Activated T-helper 1 cell treated with anti-CD3 and anti-CD28 coated beads, Interleukin-12 subunit alpha, Interleukin-12 subunit beta, Interleukin-2, Interleukin-4 antibody, amounts not matched to agents 30 ng/mL and 10 ng/mL and 1 ng/mL, durations not matched to agents 14 hours and 24 hours and 36 hours (primary cell): ENCODE data around the gene TRPM3. TPM values are rescaled to one million over a fixed set of nuclear protein-coding genes. Genes with fewer than 3 reads are reported as not detected.

Experiments
- DNase-seq: peaks from one replicate; pipeline ENCODE4 v3.0.0; 2021; ENCODE audit warnings: low spot score
- H3K27ac Mint-ChIP-seq: one replicate; pipeline ENCODE4 v1.8.0; 2021; ENCODE audit warnings: mild to moderate bottlenecking, mixed read lengths
- H3K27me3 Mint-ChIP-seq: one replicate; pipeline ENCODE4 v1.8.0; 2022; ENCODE audit warnings: mild to moderate bottlenecking, moderate library complexity, mixed read lengths; ENCODE audit not compliant: insufficient read depth
- H3K36me3 Mint-ChIP-seq: one replicate; pipeline ENCODE4 v1.8.0; 2021; ENCODE audit warnings: low read depth, mixed read lengths
- H3K4me1 Mint-ChIP-seq: one replicate; pipeline ENCODE4 v1.8.0; 2021; ENCODE audit warnings: low read depth, mixed read lengths
- H3K4me3 Mint-ChIP-seq: one replicate; pipeline ENCODE4 v1.8.0; 2021; ENCODE audit warnings: mild to moderate bottlenecking, moderate library complexity, mixed read lengths
- H3K9me3 Mint-ChIP-seq: one replicate; pipeline ENCODE4 v1.8.0; 2021; ENCODE audit warnings: mixed read lengths
- intact Hi-C: fragments of 100-400 bp; cut with micrococcal nuclease; formaldehyde crosslinking; loops from one replicate; pipeline ENCODE4 v1.15.1; 2024
- total RNA-seq: library from RNA; stranded (reverse); gene quantifications from 2 replicates; pipeline ENCODE4 v1.2.3, GENCODE V29; 2022

Gene TRPM3
- total RNA-seq, 1 donor from 2014 or later, result not detected

DNA sequence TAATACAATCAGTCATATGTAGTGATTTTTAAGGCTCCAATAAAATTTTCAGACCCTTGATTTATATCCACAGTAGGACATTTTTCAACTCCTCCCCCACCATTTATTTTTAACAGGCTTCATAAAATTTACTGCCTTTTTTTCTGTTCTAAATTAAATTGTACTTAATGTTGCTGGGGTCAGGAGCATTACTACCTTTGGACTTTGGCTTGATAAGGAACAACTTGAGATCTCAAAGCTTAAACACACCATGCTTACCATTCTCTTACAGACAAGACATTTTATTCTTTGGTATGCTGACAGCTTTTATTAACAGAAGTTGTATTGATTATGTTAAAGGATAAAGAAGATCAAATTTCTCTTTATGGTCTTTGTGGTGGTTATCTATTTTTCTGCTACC lies 30.5 kb downstream of the TRPM3 start:
- Mint-ChIP-seq H3K4me3 (no peak overlapping the region), H3K36me3 (no peaks in the 10 kb centered on the region), H3K27me3 (no peaks in the 10 kb centered on the region), H3K4me1 (no peaks in the 10 kb centered on the region), H3K27ac (no peak overlapping the region), H3K9me3 (no peaks in the 10 kb centered on the region)
- no peak for DNase-seq
- intact Hi-C loops, result no loop called here

DNA sequence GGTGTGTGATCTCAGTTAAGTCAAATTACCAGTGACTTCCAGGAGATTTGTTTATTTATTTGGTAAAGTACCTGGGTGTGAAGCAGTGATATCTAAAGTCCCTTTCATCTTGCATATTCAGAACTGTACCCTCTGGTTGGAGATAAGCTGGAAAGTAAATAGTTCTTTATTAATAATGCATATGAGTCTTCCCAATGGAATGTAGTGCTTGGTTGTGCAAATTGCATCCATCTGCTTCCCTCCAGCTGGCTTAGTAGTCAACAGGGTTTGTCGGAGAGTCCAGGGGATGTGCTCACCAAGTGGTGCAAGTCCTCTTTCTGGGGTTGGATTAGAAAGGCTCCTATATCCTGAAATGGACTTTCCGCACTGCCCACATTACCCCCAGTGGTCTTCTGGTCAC lies 42.0 kb downstream of the TRPM3 start:
- H3K9me3 Mint-ChIP-seq, result no peaks in the 10 kb centered on the region
- H3K4me3 Mint-ChIP-seq, result no peak overlapping the region
- intact Hi-C loops, result no loop called here
- H3K36me3 Mint-ChIP-seq, result no peaks in the 10 kb centered on the region
- no peak for DNase-seq
- no peaks in the 10 kb centered on the region for H3K27me3 Mint-ChIP-seq
- no peaks in the 10 kb centered on the region for H3K4me1 Mint-ChIP-seq
- H3K27ac Mint-ChIP-seq, result no peak overlapping the region

DNA sequence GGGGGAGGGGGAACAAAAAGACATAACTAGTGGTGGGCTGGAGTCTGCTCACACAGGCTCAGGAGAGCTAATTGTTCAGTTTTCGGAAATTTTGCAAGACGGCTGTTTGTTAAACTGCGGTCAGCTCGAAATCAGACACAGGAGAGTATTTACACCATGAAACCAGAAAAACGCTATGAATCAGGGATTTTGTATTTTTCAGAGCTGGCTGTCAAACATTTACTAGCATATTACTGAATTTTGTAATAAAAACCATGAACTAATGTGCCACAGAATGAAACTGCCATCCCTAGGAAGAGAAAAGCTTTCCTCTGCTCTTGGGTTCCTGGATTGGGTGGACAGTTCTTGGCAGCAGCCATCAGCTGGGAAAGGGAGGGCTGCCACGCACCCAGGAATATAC lies 45.3 kb downstream of the TRPM3 start:
- no peak for DNase-seq
- intact Hi-C loops, result no loop called here
- Mint-ChIP-seq H3K27me3 (no peaks in the 10 kb centered on the region), H3K4me3 (no peak overlapping the region), H3K27ac (no peak overlapping the region), H3K36me3 (no peaks in the 10 kb centered on the region), H3K4me1 (no peaks in the 10 kb centered on the region), H3K9me3 (no peaks in the 10 kb centered on the region)

DNA sequence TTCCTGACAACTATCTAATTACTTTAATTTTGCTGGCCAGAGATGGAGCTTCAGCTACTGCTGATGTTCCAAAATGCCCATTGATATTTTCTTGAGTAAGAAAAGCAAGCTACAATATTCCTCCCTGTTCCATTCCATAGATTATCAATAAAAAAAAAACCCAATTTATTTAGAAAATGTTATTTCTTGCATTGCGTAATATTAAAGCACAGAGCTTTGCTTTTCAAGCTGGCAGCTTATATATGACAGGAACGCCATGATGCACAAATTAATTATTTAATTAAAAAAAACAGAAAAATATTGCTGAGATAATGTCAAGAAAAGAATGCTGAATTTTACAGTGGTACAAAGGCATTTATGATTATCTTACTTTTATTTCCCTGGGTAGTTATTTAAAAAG lies 47.9 kb downstream of the TRPM3 start:
- H3K9me3 Mint-ChIP-seq, result no peaks in the 10 kb centered on the region
- no peaks in the 10 kb centered on the region for H3K36me3 Mint-ChIP-seq
- H3K27ac Mint-ChIP-seq, result no peak overlapping the region
- H3K4me1 Mint-ChIP-seq, result no peaks in the 10 kb centered on the region
- no peaks in the 10 kb centered on the region for H3K27me3 Mint-ChIP-seq
- no peak for DNase-seq
- intact Hi-C loops, result no loop called here
- H3K4me3 Mint-ChIP-seq, result no peak overlapping the region

DNA sequence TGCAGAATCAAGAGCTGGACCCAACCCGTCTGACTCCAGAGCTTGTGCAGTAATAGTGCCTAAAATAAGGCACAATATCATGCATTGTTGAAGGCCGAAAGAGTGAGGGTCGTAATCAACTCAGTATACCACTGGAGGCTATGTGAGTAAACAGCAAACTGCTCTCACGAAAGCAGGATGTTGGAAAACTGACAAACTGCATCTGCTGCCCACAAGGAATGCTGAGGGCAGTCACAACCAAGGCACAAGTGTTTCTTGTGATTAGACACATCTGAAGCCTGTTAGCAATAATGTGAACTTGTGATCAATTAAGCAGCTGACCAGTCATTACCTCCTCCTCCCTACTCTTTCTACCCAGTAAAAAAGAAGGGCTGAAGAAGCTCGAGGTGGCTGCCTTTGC lies 48.8 kb downstream of the TRPM3 start:
- no peaks in the 10 kb centered on the region for H3K27me3 Mint-ChIP-seq
- H3K9me3 Mint-ChIP-seq, result no peaks in the 10 kb centered on the region
- no peak for DNase-seq
- no peak overlapping the region for H3K4me3 Mint-ChIP-seq
- H3K36me3 Mint-ChIP-seq, result no peaks in the 10 kb centered on the region
- H3K27ac Mint-ChIP-seq, result no peak overlapping the region
- H3K4me1 Mint-ChIP-seq, result no peaks in the 10 kb centered on the region
- intact Hi-C loops, result no loop called here

DNA sequence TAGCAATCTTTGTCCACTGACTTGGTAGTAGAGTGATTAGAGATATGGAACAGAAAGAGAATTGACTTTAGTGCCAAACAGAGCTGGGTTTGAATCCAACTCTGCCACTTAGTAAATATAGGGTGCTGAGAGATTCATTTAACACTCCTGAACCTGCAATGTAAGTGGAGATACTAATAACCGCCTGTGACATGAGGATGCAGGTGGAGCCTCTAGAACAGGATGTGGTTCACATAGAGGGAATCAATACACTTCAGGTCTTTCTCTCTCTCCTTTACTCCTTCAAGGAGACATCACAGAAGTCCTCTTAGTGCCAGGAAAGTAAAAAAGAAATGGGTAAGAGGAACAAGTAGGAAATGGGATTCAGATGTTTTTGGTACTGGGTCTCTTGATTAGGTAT lies 49.8 kb downstream of the TRPM3 start:
- H3K9me3 Mint-ChIP-seq, result no peaks in the 10 kb centered on the region
- intact Hi-C loops, result no loop called here
- no peaks in the 10 kb centered on the region for H3K27me3 Mint-ChIP-seq
- DNase-seq, result no peak
- no peak overlapping the region for H3K27ac Mint-ChIP-seq
- H3K4me3 Mint-ChIP-seq, result no peak overlapping the region
- H3K36me3 Mint-ChIP-seq, result no peaks in the 10 kb centered on the region
- no peaks in the 10 kb centered on the region for H3K4me1 Mint-ChIP-seq

DNA sequence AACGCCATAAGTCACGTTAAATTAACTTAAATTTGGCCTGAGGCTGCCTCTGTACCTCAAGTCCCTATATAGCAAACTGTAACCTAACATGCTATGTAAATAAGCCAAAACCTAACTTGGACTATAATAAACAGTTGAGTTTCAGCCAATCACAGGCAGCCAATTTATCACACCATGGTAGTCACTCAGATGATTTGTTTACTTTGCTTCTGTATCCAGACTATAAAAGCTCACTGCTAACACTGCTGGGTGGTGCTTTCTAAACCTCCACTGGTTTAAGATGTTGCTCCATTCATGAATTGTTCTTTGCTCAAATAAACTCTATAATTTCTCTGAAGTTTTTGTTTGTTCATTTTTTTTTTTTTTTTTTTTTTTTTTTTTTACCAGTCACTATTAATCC lies 62.8 kb downstream of the TRPM3 start:
- no peaks in the 10 kb centered on the region for H3K27me3 Mint-ChIP-seq
- intact Hi-C loops, result no loop called here
- H3K9me3 Mint-ChIP-seq, result no peaks in the 10 kb centered on the region
- no peak for DNase-seq
- H3K27ac Mint-ChIP-seq, result no peak overlapping the region
- H3K4me1 Mint-ChIP-seq, result no peaks in the 10 kb centered on the region
- no peaks in the 10 kb centered on the region for H3K36me3 Mint-ChIP-seq
- no peak overlapping the region for H3K4me3 Mint-ChIP-seq

DNA sequence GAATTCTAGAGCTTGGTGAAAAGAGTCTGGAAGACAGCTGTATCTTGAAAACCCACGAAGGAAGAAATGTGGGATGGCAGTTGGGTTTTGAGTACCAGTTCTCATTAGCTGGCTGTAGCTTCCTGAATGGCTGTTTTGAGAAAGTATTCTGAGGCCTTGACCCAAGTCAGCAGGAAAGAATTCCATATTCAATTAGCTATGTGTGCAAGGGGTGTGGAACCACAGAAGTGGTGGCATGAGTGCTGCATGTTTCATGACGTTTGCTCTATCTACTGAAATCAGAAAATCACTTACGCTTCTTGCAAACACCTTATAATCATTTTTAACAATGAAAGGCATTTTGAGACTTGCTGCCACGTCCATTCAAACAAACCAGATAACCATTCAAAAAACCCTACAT lies 69.1 kb downstream of the TRPM3 start:
- DNase-seq, result no peak
- H3K27ac Mint-ChIP-seq, result no peak overlapping the region
- H3K9me3 Mint-ChIP-seq, result no peaks in the 10 kb centered on the region
- no peak overlapping the region for H3K4me3 Mint-ChIP-seq
- intact Hi-C loops, result no loop called here
- no peaks in the 10 kb centered on the region for H3K36me3 Mint-ChIP-seq
- no peaks in the 10 kb centered on the region for H3K27me3 Mint-ChIP-seq
- H3K4me1 Mint-ChIP-seq, result no peaks in the 10 kb centered on the region

DNA sequence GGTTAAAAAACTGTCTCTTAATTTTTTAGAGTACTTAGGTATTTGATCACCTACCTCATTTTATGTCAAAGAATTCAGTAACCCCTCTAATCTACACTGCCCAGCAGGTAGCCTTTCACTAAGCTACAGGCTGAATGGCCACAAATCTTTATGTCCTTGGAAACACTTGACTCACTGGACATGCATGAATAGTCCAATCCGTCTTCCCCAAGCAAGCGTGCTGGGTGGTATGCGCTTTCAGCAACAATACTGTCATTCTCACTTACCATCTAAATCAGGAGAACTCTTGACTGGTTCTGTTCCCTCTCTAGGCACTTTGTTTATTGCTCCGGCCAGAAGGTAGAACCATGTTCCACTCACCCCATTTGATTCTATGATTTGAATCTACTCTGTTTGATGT lies 73.1 kb downstream of the TRPM3 start:
- Mint-ChIP-seq H3K27me3 (no peaks in the 10 kb centered on the region), H3K27ac (no peak overlapping the region), H3K4me3 (no peak overlapping the region), H3K36me3 (no peaks in the 10 kb centered on the region), H3K4me1 (no peaks in the 10 kb centered on the region), H3K9me3 (no peaks in the 10 kb centered on the region)
- intact Hi-C loops, result no loop called here
- DNase-seq, result no peak

DNA sequence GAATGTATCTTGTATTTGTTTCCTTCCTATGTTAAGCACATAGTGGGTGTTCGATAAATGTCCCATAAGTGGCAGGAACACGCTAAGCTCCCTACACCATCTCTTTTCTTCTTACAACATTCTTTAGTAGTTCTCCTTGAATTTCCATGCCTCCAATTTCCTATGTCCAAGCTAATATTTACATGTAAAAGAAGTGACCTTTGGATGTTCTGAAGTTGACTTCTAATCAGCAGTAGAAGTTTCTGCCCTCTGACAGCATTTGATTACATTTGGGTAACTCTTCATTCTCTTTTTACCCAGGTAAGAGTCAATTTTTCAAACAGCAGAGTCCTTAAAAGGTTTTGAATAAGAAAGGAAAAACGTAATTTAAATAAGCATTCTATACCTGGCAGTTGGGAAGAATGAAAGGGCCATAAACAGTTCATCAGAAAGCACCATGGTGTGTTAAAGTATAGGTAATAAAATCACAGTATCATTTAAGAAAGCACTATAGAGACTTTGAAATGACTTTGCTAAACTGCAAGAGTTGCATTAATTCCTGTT lies 78.9 kb downstream of the TRPM3 start:
- H3K4me1 Mint-ChIP-seq, result no peaks in the 10 kb centered on the region
- no peak overlapping the region for H3K4me3 Mint-ChIP-seq
- no peaks in the 10 kb centered on the region for H3K9me3 Mint-ChIP-seq
- no peaks in the 10 kb centered on the region for H3K27me3 Mint-ChIP-seq
- no peak for DNase-seq
- H3K36me3 Mint-ChIP-seq, result no peaks in the 10 kb centered on the region
- intact Hi-C loops, result no loop called here
- H3K27ac Mint-ChIP-seq, result no peak overlapping the region

DNA sequence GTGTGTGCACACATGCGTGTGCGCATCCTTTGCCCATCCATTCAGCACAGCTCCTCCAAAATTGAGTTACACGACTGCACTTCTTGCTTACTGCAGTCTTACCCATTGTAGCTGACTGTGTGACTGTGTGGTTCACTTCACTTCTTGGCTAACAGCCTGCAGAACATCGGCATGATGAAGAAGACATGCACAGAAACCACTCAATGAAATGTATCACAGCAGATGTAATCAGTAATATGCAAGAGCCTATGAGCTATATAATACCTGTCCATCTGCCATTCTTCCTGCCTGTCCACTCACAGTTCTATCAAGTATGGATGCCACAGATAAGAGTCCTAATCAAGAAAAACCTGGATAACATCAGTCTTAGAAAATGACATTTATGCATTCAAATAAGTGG lies 83.9 kb downstream of the TRPM3 start:
- Mint-ChIP-seq H3K9me3 (no peaks in the 10 kb centered on the region), H3K4me1 (no peaks in the 10 kb centered on the region), H3K27me3 (no peaks in the 10 kb centered on the region), H3K36me3 (no peaks in the 10 kb centered on the region), H3K4me3 (no peak overlapping the region), H3K27ac (no peak overlapping the region)
- intact Hi-C loops, result no loop called here
- no peak for DNase-seq

DNA sequence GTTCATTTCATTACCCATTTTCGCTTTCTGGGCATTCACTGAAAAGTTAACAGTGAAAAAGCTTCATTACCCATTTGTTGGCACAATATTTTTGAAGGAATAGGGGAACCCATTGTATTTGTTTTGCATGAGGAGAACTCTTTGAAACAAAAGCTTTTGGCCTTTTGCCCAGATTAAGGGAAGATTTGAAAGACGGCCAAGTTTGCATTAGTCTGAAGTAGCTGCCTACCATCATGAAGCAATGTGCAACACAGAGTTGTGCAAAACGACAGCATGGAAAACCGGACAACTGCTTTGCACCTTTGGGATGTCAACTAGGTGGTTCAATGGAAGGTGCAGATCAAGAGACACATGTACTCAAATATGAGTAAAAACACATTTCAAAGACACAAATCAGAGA lies 84.9 kb downstream of the TRPM3 start:
- H3K4me3 Mint-ChIP-seq, result no peak overlapping the region
- no peaks in the 10 kb centered on the region for H3K27me3 Mint-ChIP-seq
- intact Hi-C loops, result no loop called here
- H3K4me1 Mint-ChIP-seq, result no peaks in the 10 kb centered on the region
- no peaks in the 10 kb centered on the region for H3K9me3 Mint-ChIP-seq
- no peaks in the 10 kb centered on the region for H3K36me3 Mint-ChIP-seq
- H3K27ac Mint-ChIP-seq, result no peak overlapping the region
- no peak for DNase-seq

DNA sequence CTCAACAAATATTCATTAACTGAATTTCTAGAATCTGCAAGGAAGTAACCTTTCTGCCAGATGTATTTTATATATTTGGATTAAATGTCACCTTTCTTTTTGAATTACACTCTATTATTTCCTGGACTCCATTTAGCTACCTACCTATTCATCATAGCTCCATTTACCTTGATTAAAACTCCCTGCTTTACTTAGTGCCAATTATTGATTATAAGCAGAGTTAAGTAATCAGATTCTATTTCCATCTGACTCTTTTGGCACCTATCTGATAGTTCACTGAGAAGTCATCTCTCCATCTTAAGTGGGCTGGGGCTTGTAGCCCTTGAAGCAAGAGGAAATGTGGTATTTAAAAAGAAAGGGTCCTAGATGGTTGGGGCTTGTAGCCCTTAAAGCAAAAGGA lies 88.6 kb downstream of the TRPM3 start:
- Mint-ChIP-seq H3K9me3 (no peaks in the 10 kb centered on the region), H3K36me3 (no peaks in the 10 kb centered on the region), H3K4me1 (no peaks in the 10 kb centered on the region), H3K27ac (no peak overlapping the region), H3K27me3 (no peaks in the 10 kb centered on the region), H3K4me3 (no peak overlapping the region)
- DNase-seq, result no peak
- intact Hi-C loops, result no loop called here

DNA sequence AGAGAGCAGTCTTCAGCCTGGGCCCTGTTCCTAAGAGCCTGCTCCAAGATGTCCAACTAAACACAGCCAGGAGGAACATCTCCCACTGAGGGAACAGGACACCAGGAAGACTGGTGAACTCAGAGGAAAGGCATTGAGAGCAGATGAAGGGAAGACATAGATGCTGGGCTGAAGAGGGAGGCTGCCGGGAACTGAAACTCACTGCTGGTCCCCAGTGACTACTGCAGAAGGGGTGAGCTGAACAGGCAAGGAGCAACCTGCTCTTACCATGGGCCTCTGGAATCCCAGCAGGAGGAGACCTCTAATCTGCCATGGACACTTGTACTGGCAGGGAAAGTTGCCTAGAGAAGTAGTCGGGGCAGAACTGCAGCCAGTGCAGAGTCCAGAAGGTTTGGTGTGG lies 95.7 kb downstream of the TRPM3 start:
- intact Hi-C loops, result no loop called here
- H3K36me3 Mint-ChIP-seq, result no peaks in the 10 kb centered on the region
- H3K27ac Mint-ChIP-seq, result no peak overlapping the region
- H3K27me3 Mint-ChIP-seq, result no peaks in the 10 kb centered on the region
- H3K4me3 Mint-ChIP-seq, result no peak overlapping the region
- H3K4me1 Mint-ChIP-seq, result no peaks in the 10 kb centered on the region
- H3K9me3 Mint-ChIP-seq, result no peaks in the 10 kb centered on the region
- no peak for DNase-seq
